Activated T-helper 1 cell treated with anti-CD3 and anti-CD28 coated beads, Interleukin-2, amount 50 U/mL, for 16 hours (primary cell): ENCODE results near the gene SURF2.
"Not testable (repeated sequence)": the region's sequence is repeated elsewhere in the genome, so short reads cannot be mapped to it uniquely, and the experiment has no call there.

Experiments
- DNase-seq, 2 donors: peaks; one replicate each; pipeline ENCODE4 v3.0.0-alpha.2; 2020; ENCODE audit warnings: low read depth in 1 of 2, low spot score in 1 of 2

Gene SURF2

DNA sequence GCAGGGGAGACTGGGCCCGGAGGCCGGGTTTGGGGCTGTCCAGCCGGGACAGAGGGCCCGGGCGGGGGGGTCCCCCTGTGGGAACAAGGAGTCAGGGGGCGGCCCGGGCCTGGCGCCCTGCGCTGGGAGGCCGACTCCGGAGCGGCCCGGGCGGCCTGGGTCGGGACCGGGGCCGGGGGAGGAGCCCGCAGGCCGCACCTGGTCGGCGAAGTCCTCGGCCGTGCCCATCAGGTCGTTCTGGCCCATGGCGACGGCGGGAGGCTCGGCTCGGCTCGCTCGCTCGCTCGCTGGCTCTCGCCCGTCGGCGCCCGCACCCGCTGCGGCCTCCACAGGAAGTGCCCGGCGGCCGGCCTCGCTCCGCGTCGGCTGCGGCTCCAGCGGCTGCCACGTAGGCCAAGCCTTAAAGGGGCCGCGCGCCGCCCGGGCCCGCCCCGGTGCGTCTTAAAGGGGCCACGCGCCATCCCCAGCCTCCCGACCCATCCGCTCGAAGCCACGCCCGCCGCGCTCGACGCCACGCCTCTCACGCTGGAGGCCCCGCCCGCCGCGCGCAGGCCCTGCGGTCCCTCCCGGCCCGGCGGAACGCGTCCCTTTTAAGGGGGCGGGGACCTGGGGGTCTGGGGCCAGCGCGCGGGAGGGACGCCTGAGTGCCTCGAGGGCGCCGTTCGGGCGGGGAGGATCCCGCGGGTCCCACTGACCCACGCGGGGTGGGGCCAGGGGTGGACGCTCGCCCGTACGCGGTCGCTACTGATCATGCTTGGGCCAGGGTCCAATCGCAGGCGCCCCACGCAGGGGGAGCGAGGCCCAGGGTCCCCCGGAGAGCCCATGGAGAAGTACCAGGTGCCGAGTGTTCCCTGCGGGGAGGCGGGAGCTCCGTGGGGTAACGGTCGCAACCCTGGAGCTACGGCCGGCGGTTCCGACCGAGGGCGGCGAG is 19.6 kb downstream of the SURF2 start, which contains the start of the genes STKLD1 and SURF4:
Gene STKLD1 (plus strand): TSS at position 643 of the 931 bp plus-strand sequence. CDS start 108 bp downstream, at position 751.
Gene SURF4 (minus strand): TSS at position 337 of the 931 bp plus-strand sequence. CDS start 91 bp downstream, at position 246.
- DNase-seq = peak; percentile 90 to 91

- DNase-seq = not testable (repeated sequence)
Observed at GRCh38 chr9:133377280-133377679, 20.9 kb downstream of the SURF2 start.

DNA sequence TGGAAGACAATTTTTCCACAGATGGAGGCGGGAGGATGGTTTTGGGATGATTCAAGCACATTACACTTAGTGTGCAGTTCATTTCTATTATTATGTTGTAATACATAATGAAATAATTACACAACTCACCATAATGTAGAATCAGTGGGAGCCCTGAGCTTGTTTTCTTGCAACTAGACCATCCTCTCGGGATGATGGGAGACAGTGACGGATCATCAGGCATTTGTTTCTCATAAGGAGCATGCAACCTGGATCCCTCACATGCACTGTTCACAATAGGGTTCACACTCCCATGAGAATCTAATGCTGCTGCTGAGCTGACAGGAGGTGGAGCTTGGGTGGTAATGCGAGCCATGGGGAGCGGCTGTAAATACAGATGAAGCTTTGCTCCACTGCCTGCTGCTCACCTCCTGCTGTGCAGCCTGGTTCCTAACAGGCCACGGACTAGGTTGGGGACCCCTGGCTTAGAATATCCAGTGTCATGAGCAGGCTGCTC is 21.4 kb downstream of the SURF2 start:
- DNase-seq = no peak

DNA sequence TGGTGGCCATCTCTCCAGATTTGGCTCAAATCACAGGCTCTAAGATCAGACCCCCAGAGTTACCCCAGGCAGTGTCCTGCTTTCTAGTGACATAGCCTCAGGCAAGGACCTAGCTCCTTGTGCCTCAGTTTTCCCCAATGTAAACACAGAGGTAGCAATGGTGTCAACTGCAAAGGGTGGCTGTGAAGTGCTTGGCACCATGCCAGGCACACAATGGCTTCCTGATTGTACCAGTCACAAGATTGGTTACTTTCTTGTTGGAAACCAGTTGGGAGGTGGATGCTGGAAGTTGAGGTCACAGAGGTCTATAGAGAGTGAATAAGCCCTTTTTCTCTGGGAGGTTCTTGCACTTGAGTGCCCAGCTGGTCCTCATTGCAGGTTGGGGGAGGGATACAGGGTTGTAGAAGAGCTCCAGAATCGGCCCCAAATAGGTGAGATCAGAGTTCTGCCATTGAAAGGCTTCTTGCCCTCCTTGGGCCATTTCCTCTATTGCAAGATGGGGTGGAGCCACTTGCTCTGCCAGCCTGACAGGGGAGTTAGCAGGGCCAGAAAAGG is 22.1 kb downstream of the SURF2 start:
- DNase-seq = no peak

DNA sequence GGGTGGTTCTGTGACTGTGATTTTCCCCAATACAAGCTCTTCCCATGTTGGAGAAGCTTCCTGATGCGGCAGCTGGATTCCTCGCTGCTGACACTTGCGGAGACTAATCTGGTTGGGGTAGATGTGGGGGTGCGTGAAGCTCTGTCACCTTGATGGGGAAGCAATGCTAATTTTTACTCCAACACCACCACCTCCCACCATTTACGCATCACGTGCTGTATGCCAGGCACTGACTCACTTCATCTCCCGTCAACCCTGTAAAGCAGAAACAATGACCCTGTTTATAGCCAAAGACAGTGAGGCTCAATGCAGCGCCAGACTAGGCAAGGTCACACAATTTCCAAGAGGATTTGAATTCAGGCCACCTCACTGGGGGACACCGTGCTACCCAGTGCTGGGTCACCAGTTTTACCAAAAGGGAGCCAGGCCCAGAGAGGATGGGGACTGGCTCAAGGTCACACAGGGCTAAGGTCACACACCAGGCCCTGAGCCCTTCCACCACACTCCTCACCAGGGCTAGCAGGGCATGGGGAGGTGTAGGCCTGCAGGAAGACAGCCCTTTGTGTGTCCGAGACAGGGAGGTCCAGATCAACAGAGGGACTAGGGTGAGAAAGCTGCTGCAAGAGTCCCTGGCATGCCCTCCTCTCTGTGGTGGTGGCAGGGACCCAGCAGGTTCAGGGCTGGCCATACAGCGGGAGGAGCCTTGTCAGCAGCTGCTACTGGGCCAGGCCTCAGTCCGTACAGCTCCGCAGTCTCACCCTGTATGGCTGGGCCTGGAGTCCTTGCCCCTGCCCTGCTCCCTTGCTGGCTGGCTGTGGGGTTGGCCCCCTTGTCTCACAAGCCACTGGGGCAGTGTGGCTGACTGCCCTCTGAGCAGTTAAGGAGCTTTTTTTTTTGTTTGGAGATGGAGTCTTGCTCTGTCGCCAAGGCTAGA is 23.1 kb downstream of the SURF2 start:
- no peak for DNase-seq

GRCh38 chr9:133380734-133381133 is 24.4 kb downstream of the SURF2 start:
- DNase-seq = no peak

DNA sequence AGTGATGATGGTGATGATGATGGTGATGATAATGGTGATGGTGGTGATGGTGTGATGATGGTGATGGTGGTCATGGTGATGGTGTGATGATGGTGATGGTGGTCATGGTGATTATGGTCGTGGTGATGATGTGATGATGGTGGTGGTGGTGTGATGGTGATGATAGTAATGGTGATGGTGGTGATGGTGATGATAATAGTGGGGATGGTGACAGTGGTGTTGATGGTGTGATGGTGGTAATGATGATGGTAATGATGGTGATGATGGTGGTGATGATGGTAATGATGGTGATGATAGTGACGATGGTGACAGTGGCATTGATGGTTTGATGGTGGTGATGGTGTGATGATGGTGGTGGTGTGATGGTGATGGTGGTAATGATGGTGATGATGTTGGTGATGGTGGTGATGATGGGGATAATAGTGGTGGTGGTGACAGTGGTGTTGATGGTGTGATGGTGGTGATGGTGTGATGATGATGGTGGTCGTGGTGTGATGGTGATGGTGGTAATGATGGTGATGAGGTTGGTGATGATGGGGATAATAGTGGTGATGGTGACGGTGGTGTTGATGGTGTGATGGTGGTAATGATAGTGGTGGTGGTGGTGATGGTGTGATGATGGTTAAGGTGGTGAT is 26.3 kb downstream of the SURF2 start:
- DNase-seq = no peak

GRCh38 chr9:133383438-133383837 is 27.1 kb downstream of the SURF2 start:
- DNase-seq = no peak

DNA sequence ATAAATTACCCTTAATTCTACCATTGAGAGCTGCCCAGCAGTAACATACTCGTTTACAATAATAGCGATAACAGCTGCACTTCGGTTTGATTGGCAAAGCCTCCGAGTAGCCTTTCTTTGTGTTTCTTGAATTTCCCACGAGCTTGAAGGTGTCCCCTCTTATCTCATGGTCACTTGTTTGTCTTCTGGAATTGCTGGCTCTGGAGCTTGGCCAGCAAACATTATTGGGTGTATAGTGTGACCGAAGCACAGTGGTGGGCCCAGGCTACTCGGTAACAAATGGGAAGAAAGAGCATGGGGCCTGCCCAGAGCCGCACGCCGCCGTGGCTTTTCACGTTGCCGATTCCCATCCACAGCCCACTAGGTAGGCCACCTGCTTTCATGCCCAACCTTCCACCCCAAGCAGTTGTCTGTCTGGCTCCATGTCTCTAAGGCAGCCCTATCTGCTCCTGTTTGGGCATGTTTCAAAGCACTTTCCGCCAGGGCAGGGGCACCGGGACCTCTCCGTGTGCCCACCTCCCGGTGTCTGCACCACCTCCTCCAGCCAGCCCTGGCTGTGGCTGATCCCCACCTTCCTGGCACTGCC is 28.5 kb downstream of the SURF2 start:
- no peak for DNase-seq

DNA sequence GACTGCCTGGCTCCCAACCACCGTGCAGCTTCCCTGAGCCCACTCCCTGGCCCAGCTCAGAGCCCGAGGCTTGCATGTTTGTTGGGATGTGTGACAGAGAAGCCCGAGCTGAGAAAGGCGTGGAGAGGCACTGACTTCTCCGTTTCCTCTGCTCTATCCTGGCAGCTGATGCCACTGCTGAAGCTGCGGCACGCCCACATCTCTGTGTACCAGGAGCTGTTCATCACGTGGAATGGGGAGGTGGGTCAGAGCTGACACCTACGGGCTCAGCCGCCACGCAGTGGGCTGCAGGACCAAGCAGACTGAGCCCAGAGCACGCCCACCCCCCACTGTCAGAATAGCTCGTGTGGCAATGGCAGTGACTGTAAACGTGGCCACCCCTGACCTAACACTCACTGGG is 29.1 kb downstream of the SURF2 start:
- no peak for DNase-seq

DNA sequence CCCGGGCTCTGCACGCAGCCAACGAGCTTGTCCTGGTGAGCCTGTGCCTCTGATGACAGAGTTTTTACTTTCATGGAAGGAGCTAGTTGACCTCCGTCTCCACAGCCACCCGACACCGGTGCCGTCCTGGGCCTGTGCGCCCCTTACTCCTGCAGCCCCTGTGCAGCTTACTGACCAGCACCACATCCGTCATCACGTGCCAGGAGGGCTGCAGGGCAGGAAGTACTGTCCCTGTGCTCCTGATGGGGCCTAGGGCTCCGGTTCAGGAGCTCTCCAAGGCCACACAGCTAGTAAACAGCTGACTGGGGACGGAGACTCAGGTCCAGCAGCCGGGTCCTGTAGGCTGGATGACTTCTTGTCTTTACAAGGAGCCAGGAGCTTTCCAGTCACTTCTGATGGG is 30.0 kb downstream of the SURF2 start:
- no peak for DNase-seq

DNA sequence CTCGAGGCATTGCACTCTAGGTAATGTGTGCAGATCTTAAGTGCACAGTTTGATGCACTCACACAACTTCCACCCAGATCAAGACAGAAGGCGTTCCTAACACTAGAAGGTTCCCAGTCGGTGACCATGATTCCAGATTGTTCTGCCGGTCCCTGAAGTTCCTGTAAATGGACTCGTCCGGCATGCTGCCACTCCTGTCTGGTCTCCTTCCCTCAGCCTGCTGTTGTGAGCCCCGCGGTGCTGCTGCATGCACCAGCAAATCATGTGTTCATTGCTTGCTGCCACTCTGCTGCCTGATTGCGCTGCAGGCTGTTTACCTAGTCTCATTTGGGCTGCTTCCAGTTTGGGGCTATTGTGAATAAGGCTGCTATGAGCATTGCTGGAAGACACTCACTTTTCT is 31.3 kb downstream of the SURF2 start:
- no peak for DNase-seq

GRCh38 chr9:133389025-133389557 is 32.7 kb downstream of the SURF2 start:
- DNase-seq = no peak

GRCh38 chr9:133389562-133389961 is 33.2 kb downstream of the SURF2 start:
- no peak for DNase-seq

DNA sequence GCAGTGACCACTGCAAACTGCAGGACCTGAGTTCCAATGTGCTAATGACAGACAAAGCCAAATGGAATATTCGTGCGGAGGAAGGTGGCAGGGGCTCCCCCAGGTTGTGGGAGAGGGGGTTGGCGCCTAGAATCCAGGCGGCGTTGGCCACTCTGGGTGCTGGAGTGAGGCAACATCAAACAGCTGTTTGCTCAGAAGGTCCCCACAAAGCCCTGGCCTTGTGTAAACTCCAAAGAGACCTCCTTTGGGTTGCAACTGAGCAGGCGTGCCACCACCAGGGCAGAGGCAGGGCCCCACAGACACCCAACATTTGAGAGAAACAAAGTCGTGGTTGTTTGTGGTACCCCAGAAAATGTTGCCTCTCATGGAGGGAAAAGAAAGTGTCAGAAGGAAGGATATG is 34.4 kb downstream of the SURF2 start:
- DNase-seq = no peak

GRCh38 chr9:133391449-133391848 is 35.1 kb downstream of the SURF2 start:
- not testable (repeated sequence) for DNase-seq

DNA sequence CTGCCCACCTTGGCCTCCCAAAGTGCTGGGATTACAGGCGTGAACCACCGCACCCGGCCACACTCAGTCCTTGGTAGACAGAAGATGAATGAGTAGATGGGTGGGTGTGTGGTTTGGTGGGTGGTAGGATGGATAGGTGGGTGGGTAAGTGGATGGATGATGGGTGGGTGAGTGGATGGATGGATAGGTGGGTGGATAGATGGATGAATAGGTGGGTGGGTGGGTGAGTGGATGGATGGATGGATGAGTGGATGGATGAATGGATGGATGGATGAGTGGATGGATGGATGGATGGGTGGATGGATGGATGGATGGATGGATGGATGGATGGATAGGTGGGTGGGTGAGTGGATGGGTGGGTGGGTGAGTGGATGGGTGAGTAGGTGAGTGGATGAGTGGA is 36.0 kb downstream of the SURF2 start:
- DNase-seq = not testable (repeated sequence)

GRCh38 chr9:133393399-133393798 is 37.0 kb downstream of the SURF2 start:
- no peak for DNase-seq

DNA sequence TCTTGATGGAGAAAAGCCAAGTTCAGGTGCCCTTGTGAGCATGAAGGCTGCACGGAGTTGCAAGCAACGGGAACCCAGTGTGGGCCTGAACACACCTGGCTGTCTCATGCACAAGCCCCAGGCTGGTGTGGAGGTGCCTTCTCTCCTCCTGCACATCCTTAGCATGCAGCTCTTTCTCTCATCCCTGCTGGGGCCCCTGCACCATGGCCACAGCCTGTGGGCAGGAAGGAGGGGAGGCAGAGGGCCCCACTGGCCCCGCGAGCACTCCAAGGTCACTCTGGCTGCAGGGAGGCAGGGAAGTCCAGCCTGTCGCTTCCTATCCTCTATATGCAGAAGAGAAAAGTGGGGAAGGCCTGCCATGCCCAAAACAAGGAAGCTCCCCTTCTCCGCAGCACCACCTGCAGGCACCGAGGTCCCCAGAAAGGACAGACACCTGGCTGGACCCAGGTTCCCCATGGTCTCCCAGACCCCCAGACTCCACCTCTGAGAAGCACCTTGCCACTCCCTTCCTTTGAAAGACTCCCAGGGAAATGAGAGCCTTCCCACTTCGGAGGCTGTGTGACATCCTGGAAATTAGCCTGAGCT is 38.4 kb downstream of the SURF2 start:
- DNase-seq = no peak

- no peak for DNase-seq
Observed at GRCh38 chr9:133396952-133397351, 40.6 kb downstream of the SURF2 start.
